OCI-LY7 (cell line): ENCODE data around the gene ASB18. TPM values are rescaled to one million over a fixed set of nuclear protein-coding genes. Genes with fewer than 3 reads are reported as not detected.

Source experiments
- Bru-seq: library from RNA; stranded (reverse); fragments of 400-500 nt; gene quantifications from one replicate; lab custom pipeline; 2021; lab: Mats Ljungman, UMichigan
- BruChase-seq, 2 experiments: library from RNA; stranded (reverse); fragments of 400-500 nt; gene quantifications; one replicate each; lab custom pipeline; 2021; lab: Mats Ljungman, UMichigan
- BruUV-seq: library from RNA; stranded (reverse); fragments of 400-500 nt; replicated peaks from 2 replicates; lab custom pipeline; 2021; lab: Mats Ljungman, UMichigan
- CTCF ChIA-PET: fragments of 300-600 bp; sonication (Branson Sonifier 250); formaldehyde crosslinking; loops from one replicate; lab custom pipeline; 2022; ENCODE audit warnings: antibody characterized with exemption; ENCODE audit not compliant: unreplicated experiment; lab: Charles Lee
- POLR2A ChIA-PET: fragments of 300-600 bp; sonication (Branson Sonifier 250); formaldehyde crosslinking; loops from one replicate; lab custom pipeline; 2022; ENCODE audit warnings: antibody characterized with exemption; lab: Charles Lee
- DNase-seq: peaks from one replicate; pipeline ENCODE4 v3.0.0-alpha.2; 2015; ENCODE audit warnings: low spot score
- H2AFZ ChIP-seq: fragments of 200-600 bp; sonication (generic), shearing (Covaris generic); 2 replicates; pipeline ENCODE4 v1.6.1; 2014; ENCODE audit warnings: mild to moderate bottlenecking, antibody characterized with exemption, low read length, moderate library complexity
- H3K27ac ChIP-seq: fragments of 200-600 bp; sonication (generic); 2 replicates; pipeline ENCODE4 v1.5.1; 2014; ENCODE audit warnings: mixed run types, low read depth, mild to moderate bottlenecking, moderate library complexity, low read length, inconsistent platforms; ENCODE audit not compliant: poor library complexity, severe bottlenecking
- H3K36me3 ChIP-seq: fragments of 200-600 bp; sonication (generic); 2 replicates; pipeline ENCODE4 v1.6.1; 2014; ENCODE audit warnings: mild to moderate bottlenecking, antibody characterized with exemption, low read length, moderate library complexity, mixed read lengths; ENCODE audit not compliant: insufficient read depth
- H3K4me1 ChIP-seq: fragments of 200-600 bp; sonication (generic); 2 replicates; pipeline ENCODE4 v1.5.1; 2014; ENCODE audit warnings: mild to moderate bottlenecking, low read length; ENCODE audit not compliant: insufficient read depth, poor library complexity, severe bottlenecking
- H3K4me2 ChIP-seq: fragments of 200-600 bp; sonication (generic); 2 replicates; pipeline ENCODE4 v1.6.1; 2014; ENCODE audit warnings: mild to moderate bottlenecking, low read length
- H3K4me3 ChIP-seq: fragments of 200-600 bp; sonication (generic); 2 replicates; pipeline ENCODE4 v1.5.1; 2014; ENCODE audit warnings: mild to moderate bottlenecking, low read depth, low read length; ENCODE audit not compliant: poor library complexity, severe bottlenecking
- H3K79me2 ChIP-seq: fragments of 200-600 bp; sonication (generic); 2 replicates; pipeline ENCODE4 v1.6.1; 2016; ENCODE audit warnings: low read depth, mild to moderate bottlenecking, low read length, moderate library complexity, mixed read lengths; ENCODE audit not compliant: insufficient read depth
- H3K9me2 ChIP-seq: fragments of 200-600 bp; sonication (generic); 2 replicates; pipeline ENCODE4 v1.6.1; 2016; ENCODE audit warnings: mild to moderate bottlenecking, low read length, mixed read lengths; ENCODE audit not compliant: insufficient read depth
- H3K9me3 ChIP-seq: fragments of 200-600 bp; sonication (generic); 2 replicates; pipeline ENCODE4 v1.6.1; 2014; ENCODE audit warnings: mild to moderate bottlenecking, mixed run types, low read length, mixed read lengths
- H4K20me1 ChIP-seq: fragments of 200-600 bp; sonication (generic); 2 replicates; pipeline ENCODE4 v1.6.1; 2014; ENCODE audit warnings: mild to moderate bottlenecking, antibody characterized with exemption, low read length, moderate library complexity, mixed read lengths; ENCODE audit not compliant: insufficient read depth
- CTCF ChIP-seq: fragments of 200-600 bp; sonication (generic); conservative IDR thresholded peaks from 2 replicates; pipeline ENCODE4 v1.5.1; 2014; ENCODE audit warnings: mild to moderate bottlenecking, antibody characterized with exemption, low read length, moderate library complexity, mixed read lengths
- EZH2phosphoT487 ChIP-seq: fragments of 200-600 bp; sonication (generic); IDR thresholded peaks from 2 replicates; pipeline ENCODE4 v1.6.1; 2018; ENCODE audit warnings: low read depth, borderline replicate concordance, mild to moderate bottlenecking, mixed run types, antibody characterized with exemption, low read length, moderate library complexity, mixed read lengths
- intact Hi-C: fragments of 100-400 bp; cut with micrococcal nuclease; formaldehyde crosslinking; loops from one replicate; pipeline ENCODE4 v1.10.0; 2022; ENCODE audit not compliant: unreplicated experiment
- long read RNA-seq: library from polyadenylated mRNA; stranded (forward); transcript quantifications from one replicate; pipeline ENCODE4 v2.0.0, GENCODE V29; 2022
- total RNA-seq, 2 experiments: library from RNA; depleted of rRNA in 1 of 2; stranded (reverse); fragments of >200 nt in 1 of 2; shearing (Covaris generic) in 1 of 2; gene quantifications; 2 replicates each; pipeline ENCODE4 v1.2.3, GENCODE V29; 2014 to 2022

Gene ASB18, protein sequence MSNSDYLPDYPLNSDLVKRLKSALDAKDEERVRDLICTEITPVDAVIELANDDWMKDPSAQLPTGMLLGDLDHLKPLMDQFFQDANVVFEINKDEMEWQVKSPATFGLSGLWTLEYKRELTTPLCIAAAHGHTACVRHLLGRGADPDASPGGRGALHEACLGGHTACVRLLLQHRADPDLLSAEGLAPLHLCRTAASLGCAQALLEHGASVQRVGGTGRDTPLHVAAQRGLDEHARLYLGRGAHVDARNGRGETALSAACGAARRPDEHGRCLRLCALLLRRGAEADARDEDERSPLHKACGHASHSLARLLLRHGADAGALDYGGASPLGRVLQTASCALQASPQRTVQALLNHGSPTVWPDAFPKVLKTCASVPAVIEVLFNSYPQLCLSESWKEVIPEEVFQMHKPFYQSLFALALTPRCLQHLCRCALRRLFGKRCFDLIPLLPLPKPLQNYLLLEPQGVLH
- total RNA-seq (2014; rRNA removed; shearing (Covaris generic)) (not detected in 2 replicates), total RNA-seq (2022) (not detected in 2 replicates), Bru-seq, nascent RNA (not detected), BruChase-seq, experiment 1, labeled RNA remaining after a 6-hour chase (not detected), BruChase-seq, experiment 2, labeled RNA remaining after a 2-hour chase (not detected)
- long read RNA-seq = 0 reads

GRCh38 chr2:236264256-236264655 is at the start of gene ASB18:
Gene ASB18 (minus strand): TSS chr2:236264406. CDS start chr2:236264345, 61 bp downstream.
- Histone ChIP-seq H3K9me3 (no peaks in the 10 kb centered on the region), H4K20me1 (no peaks in the 10 kb centered on the region), H2AFZ (no peak within 1 kb of the TSS), H3K79me2 (no peaks in the 10 kb centered on the region), H3K4me1 (no peaks in the 10 kb centered on the region), H3K4me2 (no peak within 1 kb of the TSS), H3K27ac (no peak within 1 kb of the TSS), H3K9me2 (no peaks in the 10 kb centered on the region), H3K4me3 (no peak within 1 kb of the TSS), H3K36me3 (no peaks in the 10 kb centered on the region)
- no TSS peak for BruUV-seq
- intact Hi-C loops = no loop called here
- POLR2A ChIA-PET = no interaction called here
- DNase-seq = no peak
- TF ChIP-seq EZH2phosphoT487 = no peak
- no peak for TF ChIP-seq CTCF
- CTCF ChIA-PET = no interaction called here

DNA sequence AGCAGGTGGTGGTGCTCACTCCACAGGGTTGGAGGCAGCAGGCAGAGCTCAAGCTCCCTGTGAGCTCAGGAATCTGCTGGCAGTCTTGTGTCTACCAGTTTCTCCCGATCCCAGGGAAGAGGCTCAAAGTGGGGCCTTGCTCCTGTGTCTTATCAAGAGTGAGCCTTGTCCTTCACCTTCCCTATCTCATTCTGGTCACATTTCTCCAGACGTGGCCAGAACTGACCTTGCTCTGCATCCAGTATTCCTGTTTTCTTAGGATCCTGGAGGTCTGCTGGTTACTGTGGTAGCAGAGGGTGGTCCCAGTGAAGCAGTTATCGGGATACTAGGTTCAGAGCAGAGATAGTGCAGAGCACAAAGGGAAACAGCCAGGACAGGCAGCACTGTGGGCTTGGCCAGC is 47.1 kb upstream of the ASB18 start:
- Histone ChIP-seq H3K9me2 (no peaks in the 10 kb centered on the region), H2AFZ (no peak overlapping the region), H3K36me3 (no peaks in the 10 kb centered on the region), H3K4me1 (no peaks in the 10 kb centered on the region), H3K9me3 (no peaks in the 10 kb centered on the region), H3K4me2 (no peak overlapping the region), H4K20me1 (no peaks in the 10 kb centered on the region), H3K79me2 (no peaks in the 10 kb centered on the region), H3K27ac (no peak overlapping the region), H3K4me3 (no peak overlapping the region)
- no peak for TF ChIP-seq CTCF
- TF ChIP-seq EZH2phosphoT487 = no peak
- intact Hi-C loops = no loop called here
- CTCF ChIA-PET = no interaction called here
- POLR2A ChIA-PET = no interaction called here
- BruUV-seq = no TSS peak
- no peak for DNase-seq

GRCh38 chr2:236309669-236310029 is 45.4 kb upstream of the ASB18 start:
- no peak overlapping the region for H3K27ac ChIP-seq
- BruUV-seq = no TSS peak
- no peaks in the 10 kb centered on the region for H3K9me3 ChIP-seq
- intact Hi-C loops = no loop called here
- H2AFZ ChIP-seq = no peak overlapping the region
- H3K4me3 ChIP-seq = no peak overlapping the region
- no peaks in the 10 kb centered on the region for H4K20me1 ChIP-seq
- H3K79me2 ChIP-seq = no peaks in the 10 kb centered on the region
- DNase-seq = peak; percentile 16
- TF ChIP-seq CTCF = peak; percentile 75
- no peak for TF ChIP-seq EZH2phosphoT487
- no peaks in the 10 kb centered on the region for H3K4me1 ChIP-seq
- H3K4me2 ChIP-seq = no peak overlapping the region
- H3K9me2 ChIP-seq = no peaks in the 10 kb centered on the region
- ChIA-PET POLR2A (no interaction called here), CTCF (no interaction called here)
- H3K36me3 ChIP-seq = no peaks in the 10 kb centered on the region
